Erythroblast (primary cell): ENCODE data around the gene CCL28.

ENCODE experiments used
- GATA1 ChIP-seq: IDR thresholded peaks from 2 replicates; pipeline ENCODE4 v1.6.1; 2011; ENCODE audit warnings: low read depth, mild to moderate bottlenecking, control low read depth, low read length, moderate library complexity
- POLR2A ChIP-seq: IDR thresholded peaks from 2 replicates; pipeline ENCODE4 v1.6.1; 2011; ENCODE audit warnings: mild to moderate bottlenecking, low read length

DNA sequence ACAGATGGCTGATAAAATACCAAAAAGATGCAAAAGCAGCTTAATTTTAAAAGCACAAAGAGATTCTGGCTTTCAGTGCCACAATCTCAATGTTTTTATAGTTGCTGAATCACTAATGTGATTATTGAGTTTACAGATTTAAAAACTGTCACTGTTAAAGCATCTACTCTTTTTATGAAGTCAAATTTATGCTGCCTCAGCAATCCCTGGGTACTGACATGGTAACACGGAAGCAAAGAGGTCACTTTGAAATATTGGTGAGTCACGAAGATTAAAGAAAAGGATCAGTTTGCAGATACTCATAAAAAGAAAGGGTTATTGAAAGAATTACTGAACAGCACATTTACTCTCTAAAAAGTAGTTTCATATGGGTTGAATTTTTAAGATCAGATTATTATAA is 59.3 kb downstream of the CCL28 start:
- TF ChIP-seq POLR2A = no peak
- TF ChIP-seq GATA1 = no peak
